ENCODE data around the gene WDR27.

Gene WDR27

GRCh38 chr6:169545982-169546381 lies 155.8 kb downstream of the WDR27 start:
- H3K4me3 ChIP-seq (ENCODE audit: low read depth in 1 of 5, low read length in 5 of 5) = no peak overlapping the region
- H3K27me3 ChIP-seq (ENCODE audit: control insufficient read depth in 5 of 5, insufficient read depth in 4 of 5, low read length in 5 of 5) = no peaks in the 10 kb centered on the region
- no peaks in the 10 kb centered on the region for H3K4me1 ChIP-seq (ENCODE audit: control insufficient read depth in 5 of 5, insufficient read depth in 5 of 5, low read length in 5 of 5)
- no peaks in the 10 kb centered on the region for H3K36me3 ChIP-seq (ENCODE audit: control insufficient read depth in 5 of 5, insufficient read depth in 5 of 5, low read length in 5 of 5)
- no peak overlapping the region for H3K9ac ChIP-seq (ENCODE audit: low read length in 5 of 5)
- peaks cover 2 to 13% (median 3%) of the 10 kb centered on the region in 5 donors for H3K9me3 ChIP-seq (ENCODE audit: control insufficient read depth in 5 of 5, low read length in 5 of 5)
- no peak overlapping the region for H3K27ac ChIP-seq (ENCODE audit: low read depth, low read length)

GRCh38 chr6:169543704-169544103 lies 158.1 kb downstream of the WDR27 start:
- peaks cover 2 to 11% (median 3%) of the 10 kb centered on the region in 5 donors for H3K9me3 ChIP-seq (ENCODE audit: control insufficient read depth in 5 of 5, low read length in 5 of 5)
- no peak overlapping the region for H3K27ac ChIP-seq (ENCODE audit: low read depth, low read length)

GRCh38 chr6:169542491-169542890 lies 159.3 kb downstream of the WDR27 start:
- peaks cover 0 to 6% (median 0%) of the 10 kb centered on the region in 5 donors for H3K4me1 ChIP-seq (ENCODE audit: control insufficient read depth in 5 of 5, insufficient read depth in 5 of 5, low read length in 5 of 5)
- no peak overlapping the region for H3K4me3 ChIP-seq (ENCODE audit: low read depth in 1 of 5, low read length in 5 of 5)
- H3K9me3 ChIP-seq (ENCODE audit: control insufficient read depth in 5 of 5, low read length in 5 of 5) = peaks cover 0 to 4% (median under 1%) of the 10 kb centered on the region in 5 donors
- no peaks in the 10 kb centered on the region for H3K27me3 ChIP-seq (ENCODE audit: control insufficient read depth in 5 of 5, insufficient read depth in 4 of 5, low read length in 5 of 5)
- H3K9ac ChIP-seq (ENCODE audit: low read length in 5 of 5) = no peak overlapping the region
- H3K36me3 ChIP-seq (ENCODE audit: control insufficient read depth in 5 of 5, insufficient read depth in 5 of 5, low read length in 5 of 5) = no peaks in the 10 kb centered on the region
- no peak overlapping the region for H3K27ac ChIP-seq (ENCODE audit: low read depth, low read length)

More at GRCh38 chr6:169543704-169544103, 158.1 kb downstream of the WDR27 start:
- Histone ChIP-seq H3K36me3 (ENCODE audit: control insufficient read depth in 5 of 5, insufficient read depth in 5 of 5, low read length in 5 of 5) (no peaks in the 10 kb centered on the region), H3K4me3 (ENCODE audit: low read depth in 1 of 5, low read length in 5 of 5) (no peak overlapping the region), H3K27me3 (ENCODE audit: control insufficient read depth in 5 of 5, insufficient read depth in 4 of 5, low read length in 5 of 5) (no peaks in the 10 kb centered on the region), H3K4me1 (ENCODE audit: control insufficient read depth in 5 of 5, insufficient read depth in 5 of 5, low read length in 5 of 5) (peaks cover 0 to 6% (median 0%) of the 10 kb centered on the region in 5 donors), H3K9ac (ENCODE audit: low read length in 5 of 5) (no peak overlapping the region)

- Histone ChIP-seq H3K27me3 (ENCODE audit: control insufficient read depth in 5 of 5, insufficient read depth in 4 of 5, low read length in 5 of 5) (no peaks in the 10 kb centered on the region), H3K4me1 (ENCODE audit: control insufficient read depth in 5 of 5, insufficient read depth in 5 of 5, low read length in 5 of 5) (peaks cover 0 to 6% (median 0%) of the 10 kb centered on the region in 5 donors), H3K36me3 (ENCODE audit: control insufficient read depth in 5 of 5, insufficient read depth in 5 of 5, low read length in 5 of 5) (peaks cover 0 to 4% (median 0%) of the 10 kb centered on the region in 5 donors), H3K9me3 (ENCODE audit: control insufficient read depth in 5 of 5, low read length in 5 of 5) (peaks cover 0 to 20% (median 9%) of the 10 kb centered on the region in 5 donors), H3K9ac (ENCODE audit: low read length in 5 of 5) (no peak overlapping the region), H3K27ac (ENCODE audit: low read depth, low read length) (no peak overlapping the region), H3K4me3 (ENCODE audit: low read depth in 1 of 5, low read length in 5 of 5) (peak overlapping the region in 1 of 5 donors; percentile 17)
Observed at GRCh38 chr6:169539176-169539897, 162.5 kb downstream of the WDR27 start.

- no peaks in the 10 kb centered on the region for H3K27me3 ChIP-seq (ENCODE audit: control insufficient read depth in 5 of 5, insufficient read depth in 4 of 5, low read length in 5 of 5)
- peaks cover 0 to 6% (median 0%) of the 10 kb centered on the region in 5 donors for H3K4me1 ChIP-seq (ENCODE audit: control insufficient read depth in 5 of 5, insufficient read depth in 5 of 5, low read length in 5 of 5)
- peaks cover 5 to 31% (median 16%) of the 10 kb centered on the region in 5 donors for H3K9me3 ChIP-seq (ENCODE audit: control insufficient read depth in 5 of 5, low read length in 5 of 5)
- H3K4me3 ChIP-seq (ENCODE audit: low read depth in 1 of 5, low read length in 5 of 5) = no peak overlapping the region
- H3K9ac ChIP-seq (ENCODE audit: low read length in 5 of 5) = no peak overlapping the region
- peaks cover 0 to 4% (median 0%) of the 10 kb centered on the region in 5 donors for H3K36me3 ChIP-seq (ENCODE audit: control insufficient read depth in 5 of 5, insufficient read depth in 5 of 5, low read length in 5 of 5)
- no peak overlapping the region for H3K27ac ChIP-seq (ENCODE audit: low read depth, low read length)
Observed at GRCh38 chr6:169536446-169537170, 165.2 kb downstream of the WDR27 start.

GRCh38 chr6:169534039-169534421 lies 167.8 kb downstream of the WDR27 start:
- Histone ChIP-seq H3K27ac (ENCODE audit: low read depth, low read length) (no peak overlapping the region), H3K9ac (ENCODE audit: low read length in 5 of 5) (no peak overlapping the region), H3K27me3 (ENCODE audit: control insufficient read depth in 5 of 5, insufficient read depth in 4 of 5, low read length in 5 of 5) (no peaks in the 10 kb centered on the region), H3K4me1 (ENCODE audit: control insufficient read depth in 5 of 5, insufficient read depth in 5 of 5, low read length in 5 of 5) (peaks cover 0 to 13% (median 2%) of the 10 kb centered on the region in 5 donors), H3K9me3 (ENCODE audit: control insufficient read depth in 5 of 5, low read length in 5 of 5) (peaks cover 5 to 31% (median 16%) of the 10 kb centered on the region in 5 donors), H3K36me3 (ENCODE audit: control insufficient read depth in 5 of 5, insufficient read depth in 5 of 5, low read length in 5 of 5) (peaks cover 0 to 4% (median 0%) of the 10 kb centered on the region in 5 donors), H3K4me3 (ENCODE audit: low read depth in 1 of 5, low read length in 5 of 5) (peak overlapping the region in 1 of 5 donors; percentile 36)

GRCh38 chr6:169533301-169534038 lies 168.4 kb downstream of the WDR27 start:
- H3K4me1 ChIP-seq (ENCODE audit: control insufficient read depth in 5 of 5, insufficient read depth in 5 of 5, low read length in 5 of 5) = peaks cover 0 to 13% (median 3%) of the 10 kb centered on the region in 5 donors
- no peak overlapping the region for H3K9ac ChIP-seq (ENCODE audit: low read length in 5 of 5)
- no peak overlapping the region for H3K27ac ChIP-seq (ENCODE audit: low read depth, low read length)
- H3K27me3 ChIP-seq (ENCODE audit: control insufficient read depth in 5 of 5, insufficient read depth in 4 of 5, low read length in 5 of 5) = no peaks in the 10 kb centered on the region
- peak overlapping the region in 1 of 5 donors; percentile 36 for H3K4me3 ChIP-seq (ENCODE audit: low read depth in 1 of 5, low read length in 5 of 5)
- H3K9me3 ChIP-seq (ENCODE audit: control insufficient read depth in 5 of 5, low read length in 5 of 5) = peaks cover 5 to 31% (median 16%) of the 10 kb centered on the region in 5 donors
- peaks cover 0 to 4% (median 0%) of the 10 kb centered on the region in 5 donors for H3K36me3 ChIP-seq (ENCODE audit: control insufficient read depth in 5 of 5, insufficient read depth in 5 of 5, low read length in 5 of 5)

GRCh38 chr6:169530752-169531123 lies 171.1 kb downstream of the WDR27 start:
- H3K27ac ChIP-seq (ENCODE audit: low read depth, low read length) = no peak overlapping the region
- H3K27me3 ChIP-seq (ENCODE audit: control insufficient read depth in 5 of 5, insufficient read depth in 4 of 5, low read length in 5 of 5) = no peaks in the 10 kb centered on the region
- no peak overlapping the region for H3K9ac ChIP-seq (ENCODE audit: low read length in 5 of 5)
- H3K36me3 ChIP-seq (ENCODE audit: control insufficient read depth in 5 of 5, insufficient read depth in 5 of 5, low read length in 5 of 5) = peaks cover 0 to 4% (median 0%) of the 10 kb centered on the region in 5 donors
- H3K4me3 ChIP-seq (ENCODE audit: low read depth in 1 of 5, low read length in 5 of 5) = no peak overlapping the region
- peaks cover 5 to 14% (median 10%) of the 10 kb centered on the region in 5 donors for H3K9me3 ChIP-seq (ENCODE audit: control insufficient read depth in 5 of 5, low read length in 5 of 5)
- H3K4me1 ChIP-seq (ENCODE audit: control insufficient read depth in 5 of 5, insufficient read depth in 5 of 5, low read length in 5 of 5) = peaks cover 0 to 13% (median 3%) of the 10 kb centered on the region in 5 donors

- Histone ChIP-seq H3K4me3 (ENCODE audit: low read depth in 1 of 5, low read length in 5 of 5) (no peak overlapping the region), H3K9me3 (ENCODE audit: control insufficient read depth in 5 of 5, low read length in 5 of 5) (peaks cover 5 to 11% (median 8%) of the 10 kb centered on the region in 5 donors), H3K4me1 (ENCODE audit: control insufficient read depth in 5 of 5, insufficient read depth in 5 of 5, low read length in 5 of 5) (peaks cover 0 to 13% (median 3%) of the 10 kb centered on the region in 5 donors), H3K27ac (ENCODE audit: low read depth, low read length) (no peak overlapping the region), H3K27me3 (ENCODE audit: control insufficient read depth in 5 of 5, insufficient read depth in 4 of 5, low read length in 5 of 5) (no peaks in the 10 kb centered on the region), H3K36me3 (ENCODE audit: control insufficient read depth in 5 of 5, insufficient read depth in 5 of 5, low read length in 5 of 5) (no peaks in the 10 kb centered on the region), H3K9ac (ENCODE audit: low read length in 5 of 5) (no peak overlapping the region)
Observed at GRCh38 chr6:169529931-169530751, 171.7 kb downstream of the WDR27 start.

Data from subcutaneous abdominal adipose tissue (tissue), 5 donors.